HL-60 (cell line): ENCODE results near the gene EBF4.

Experiments
- DNase-seq, 2 experiments: peaks; one replicate each; pipeline ENCODE4 v3.0.0-alpha.2; 2010 to 2020; ENCODE audit warnings: low read depth in 1 of 2, low spot score in 1 of 2
- H3K27ac ChIP-seq: fragments of 250-450 bp; sonication (Bioruptor Pico); replicated peaks from 2 replicates; pipeline ENCODE4 v1.5.1; 2020; ENCODE audit warnings: mild to moderate bottlenecking, moderate library complexity
- H3K27me3 ChIP-seq: fragments of 250-450 bp; sonication (Bioruptor Pico); 2 replicates; pipeline ENCODE4 v1.5.1; 2021; ENCODE audit warnings: mild to moderate bottlenecking, moderate library complexity; ENCODE audit not compliant: insufficient read depth, poor library complexity, severe bottlenecking
- H3K4me3 ChIP-seq: replicated peaks from 2 replicates; pipeline ENCODE4 v1.5.1; 2011; ENCODE audit warnings: mild to moderate bottlenecking, control low read depth, low read length; ENCODE audit not compliant: insufficient read depth
- GABPA ChIP-seq: IDR thresholded peaks from 2 replicates; pipeline ENCODE4 v1.6.1; 2012; ENCODE audit warnings: low read depth
- POLR2AphosphoS5 ChIP-seq: IDR thresholded peaks from 2 replicates; pipeline ENCODE4 v1.6.1; 2012; ENCODE audit warnings: low read depth
- SPI1 ChIP-seq: IDR thresholded peaks from 2 replicates; pipeline ENCODE4 v1.6.1; 2012; ENCODE audit warnings: low read depth, mild to moderate bottlenecking, borderline replicate concordance
- TF ChIP-seq, protein P1 (sequence below): IDR thresholded peaks from 2 replicates; pipeline ENCODE4 v1.6.1; 2012; ENCODE audit warnings: low read depth; ENCODE audit not compliant: insufficient replicate concordance
- TF ChIP-seq, protein P2 (sequence below): IDR thresholded peaks from one replicate; pipeline ENCODE4 v1.5.1; 2011; ENCODE audit warnings: low read length, control low read depth, inconsistent platforms; ENCODE audit not compliant: insufficient read depth

The EBF4 gene

DNA sequence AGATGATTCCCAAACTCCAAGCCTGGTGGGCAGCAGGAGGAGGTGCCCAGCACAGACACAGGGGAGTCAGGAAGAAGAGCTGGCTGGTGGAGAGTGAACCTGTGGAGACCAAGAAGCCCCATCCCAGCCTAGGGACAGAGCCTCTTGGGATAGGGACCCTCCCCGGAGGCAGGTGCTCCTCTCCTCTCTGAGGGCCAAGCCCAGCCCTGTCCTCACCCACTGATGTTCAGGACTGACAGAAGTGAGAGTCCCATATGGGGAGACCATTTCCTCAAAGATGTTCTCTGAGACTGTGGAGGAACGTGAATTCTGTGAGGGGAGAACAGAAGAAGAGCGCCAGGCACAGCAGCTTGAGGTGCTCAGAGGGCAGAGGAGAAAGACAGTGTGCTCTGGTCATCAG lies 2.4 kb upstream of the EBF4 start:
- no peak overlapping the region for H3K4me3 ChIP-seq

GRCh38 chr20:2690718-2691117 lies 1.9 kb upstream of the EBF4 start:
- no peak for TF ChIP-seq SPI1
- H3K4me3 ChIP-seq = no peak overlapping the region
- no peak overlapping the region for H3K27ac ChIP-seq
- DNase-seq = no peak
- peaks cover 32% of the 10 kb centered on the region for H3K27me3 ChIP-seq

More for the DNA sequence above, 2.4 kb upstream of the EBF4 start:
- peaks cover 27% of the 10 kb centered on the region for H3K27me3 ChIP-seq
- H3K27ac ChIP-seq = no peak overlapping the region
- TF ChIP-seq POLR2AphosphoS5 (no peak), SPI1 (no peak), GABPA (no peak)
- TF ChIP-seq, protein P1, sequence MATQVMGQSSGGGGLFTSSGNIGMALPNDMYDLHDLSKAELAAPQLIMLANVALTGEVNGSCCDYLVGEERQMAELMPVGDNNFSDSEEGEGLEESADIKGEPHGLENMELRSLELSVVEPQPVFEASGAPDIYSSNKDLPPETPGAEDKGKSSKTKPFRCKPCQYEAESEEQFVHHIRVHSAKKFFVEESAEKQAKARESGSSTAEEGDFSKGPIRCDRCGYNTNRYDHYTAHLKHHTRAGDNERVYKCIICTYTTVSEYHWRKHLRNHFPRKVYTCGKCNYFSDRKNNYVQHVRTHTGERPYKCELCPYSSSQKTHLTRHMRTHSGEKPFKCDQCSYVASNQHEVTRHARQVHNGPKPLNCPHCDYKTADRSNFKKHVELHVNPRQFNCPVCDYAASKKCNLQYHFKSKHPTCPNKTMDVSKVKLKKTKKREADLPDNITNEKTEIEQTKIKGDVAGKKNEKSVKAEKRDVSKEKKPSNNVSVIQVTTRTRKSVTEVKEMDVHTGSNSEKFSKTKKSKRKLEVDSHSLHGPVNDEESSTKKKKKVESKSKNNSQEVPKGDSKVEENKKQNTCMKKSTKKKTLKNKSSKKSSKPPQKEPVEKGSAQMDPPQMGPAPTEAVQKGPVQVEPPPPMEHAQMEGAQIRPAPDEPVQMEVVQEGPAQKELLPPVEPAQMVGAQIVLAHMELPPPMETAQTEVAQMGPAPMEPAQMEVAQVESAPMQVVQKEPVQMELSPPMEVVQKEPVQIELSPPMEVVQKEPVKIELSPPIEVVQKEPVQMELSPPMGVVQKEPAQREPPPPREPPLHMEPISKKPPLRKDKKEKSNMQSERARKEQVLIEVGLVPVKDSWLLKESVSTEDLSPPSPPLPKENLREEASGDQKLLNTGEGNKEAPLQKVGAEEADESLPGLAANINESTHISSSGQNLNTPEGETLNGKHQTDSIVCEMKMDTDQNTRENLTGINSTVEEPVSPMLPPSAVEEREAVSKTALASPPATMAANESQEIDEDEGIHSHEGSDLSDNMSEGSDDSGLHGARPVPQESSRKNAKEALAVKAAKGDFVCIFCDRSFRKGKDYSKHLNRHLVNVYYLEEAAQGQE = no peak
- TF ChIP-seq, protein P2, sequence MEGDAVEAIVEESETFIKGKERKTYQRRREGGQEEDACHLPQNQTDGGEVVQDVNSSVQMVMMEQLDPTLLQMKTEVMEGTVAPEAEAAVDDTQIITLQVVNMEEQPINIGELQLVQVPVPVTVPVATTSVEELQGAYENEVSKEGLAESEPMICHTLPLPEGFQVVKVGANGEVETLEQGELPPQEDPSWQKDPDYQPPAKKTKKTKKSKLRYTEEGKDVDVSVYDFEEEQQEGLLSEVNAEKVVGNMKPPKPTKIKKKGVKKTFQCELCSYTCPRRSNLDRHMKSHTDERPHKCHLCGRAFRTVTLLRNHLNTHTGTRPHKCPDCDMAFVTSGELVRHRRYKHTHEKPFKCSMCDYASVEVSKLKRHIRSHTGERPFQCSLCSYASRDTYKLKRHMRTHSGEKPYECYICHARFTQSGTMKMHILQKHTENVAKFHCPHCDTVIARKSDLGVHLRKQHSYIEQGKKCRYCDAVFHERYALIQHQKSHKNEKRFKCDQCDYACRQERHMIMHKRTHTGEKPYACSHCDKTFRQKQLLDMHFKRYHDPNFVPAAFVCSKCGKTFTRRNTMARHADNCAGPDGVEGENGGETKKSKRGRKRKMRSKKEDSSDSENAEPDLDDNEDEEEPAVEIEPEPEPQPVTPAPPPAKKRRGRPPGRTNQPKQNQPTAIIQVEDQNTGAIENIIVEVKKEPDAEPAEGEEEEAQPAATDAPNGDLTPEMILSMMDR = no peak
- no peak for DNase-seq

- peaks cover 36% of the 10 kb centered on the region for H3K27me3 ChIP-seq
- no peak overlapping the region for H3K4me3 ChIP-seq
- no peak for TF ChIP-seq POLR2AphosphoS5
- TF ChIP-seq, protein P1 = no peak
- TF ChIP-seq SPI1 = no peak
- TF ChIP-seq, protein P2 = no peak
- TF ChIP-seq GABPA = no peak
- DNase-seq = no peak
- H3K27ac ChIP-seq = no peak overlapping the region
Measured at GRCh38 chr20:2691127-2691526, 1.5 kb upstream of the EBF4 start.

GRCh38 chr20:2691663-2692035 lies 931 bp upstream of the EBF4 start:
- Histone ChIP-seq H3K27ac (no peak overlapping the region), H3K27me3 (peaks cover 39% of the 10 kb centered on the region), H3K4me3 (no peak overlapping the region)
- TF ChIP-seq, protein P2 = no peak
- TF ChIP-seq GABPA (no peak), POLR2AphosphoS5 (no peak), SPI1 (no peak)
- TF ChIP-seq, protein P1 = no peak
- no peak for DNase-seq
